Fibroblast of skin of scalp (primary cell): ENCODE results near the gene TUBB2B.
"Not testable (repeated sequence)": the region's sequence is repeated elsewhere in the genome, so short reads cannot be mapped to it uniquely, and the experiment has no call there.

Experiments
- DNase-seq: peaks from one replicate; pipeline ENCODE4 v3.0.0-alpha.2; 2013

The TUBB2B gene

DNA sequence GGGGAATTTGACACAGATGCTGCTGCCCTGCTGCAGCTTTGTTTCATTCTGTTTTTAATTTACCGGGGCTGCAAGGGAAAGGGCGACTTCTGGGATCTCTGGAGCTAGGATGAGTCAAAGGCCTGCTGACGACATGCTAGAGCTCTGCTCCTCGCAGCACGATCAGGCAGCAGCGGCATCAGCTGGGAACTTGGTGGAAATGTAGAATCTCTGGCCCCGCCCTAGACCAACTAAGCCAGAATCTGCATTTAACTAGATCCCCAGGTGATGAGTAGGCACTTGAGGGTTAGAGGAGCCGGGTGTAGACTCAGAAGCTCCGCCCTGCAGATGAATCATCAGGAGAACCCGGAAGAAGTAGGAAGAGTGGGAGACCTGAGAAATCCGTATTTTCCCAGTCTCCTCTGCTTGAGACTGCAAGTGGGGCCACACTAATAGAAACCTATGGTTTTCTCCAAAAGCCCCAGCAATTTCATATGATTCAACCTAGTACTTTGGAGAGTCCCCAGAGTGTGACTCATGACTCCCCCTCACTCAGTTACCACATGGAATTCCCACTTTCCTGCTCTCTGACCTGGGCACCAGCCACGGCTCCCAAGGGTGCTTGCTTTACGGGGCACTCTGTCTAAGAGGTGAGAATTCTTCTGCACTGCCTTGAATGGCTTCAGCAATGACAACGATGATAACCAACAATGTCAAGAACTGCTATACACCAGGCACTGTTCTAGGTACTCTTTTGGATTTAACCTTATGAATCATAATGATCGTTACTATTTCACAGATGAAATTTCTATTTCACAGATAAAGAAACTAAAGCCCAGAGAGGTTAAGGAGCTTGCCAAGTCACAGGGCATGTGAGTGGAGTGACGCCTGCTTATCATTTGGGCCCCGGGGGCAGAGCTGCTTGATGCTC, 18.1 kb downstream of the TUBB2B start:
- peak; percentile 98 for DNase-seq

DNA sequence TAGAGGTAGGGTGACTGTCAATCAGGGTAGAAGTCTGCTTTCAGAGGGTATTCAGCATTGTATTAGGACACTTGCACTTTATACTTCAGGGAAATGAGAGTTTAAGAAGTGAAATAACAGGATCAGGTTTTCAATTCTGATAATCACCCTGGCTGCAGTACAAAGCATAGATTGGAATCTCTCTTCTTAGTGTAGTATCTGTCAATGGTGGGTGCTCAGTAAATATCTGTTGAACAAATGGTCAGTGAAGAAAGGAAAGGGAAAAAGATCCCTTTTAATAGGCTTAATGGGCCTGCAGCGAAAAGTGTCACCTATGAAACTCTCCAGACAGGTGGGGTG, 18.7 kb downstream of the TUBB2B start:
- DNase-seq, result no peak

DNA sequence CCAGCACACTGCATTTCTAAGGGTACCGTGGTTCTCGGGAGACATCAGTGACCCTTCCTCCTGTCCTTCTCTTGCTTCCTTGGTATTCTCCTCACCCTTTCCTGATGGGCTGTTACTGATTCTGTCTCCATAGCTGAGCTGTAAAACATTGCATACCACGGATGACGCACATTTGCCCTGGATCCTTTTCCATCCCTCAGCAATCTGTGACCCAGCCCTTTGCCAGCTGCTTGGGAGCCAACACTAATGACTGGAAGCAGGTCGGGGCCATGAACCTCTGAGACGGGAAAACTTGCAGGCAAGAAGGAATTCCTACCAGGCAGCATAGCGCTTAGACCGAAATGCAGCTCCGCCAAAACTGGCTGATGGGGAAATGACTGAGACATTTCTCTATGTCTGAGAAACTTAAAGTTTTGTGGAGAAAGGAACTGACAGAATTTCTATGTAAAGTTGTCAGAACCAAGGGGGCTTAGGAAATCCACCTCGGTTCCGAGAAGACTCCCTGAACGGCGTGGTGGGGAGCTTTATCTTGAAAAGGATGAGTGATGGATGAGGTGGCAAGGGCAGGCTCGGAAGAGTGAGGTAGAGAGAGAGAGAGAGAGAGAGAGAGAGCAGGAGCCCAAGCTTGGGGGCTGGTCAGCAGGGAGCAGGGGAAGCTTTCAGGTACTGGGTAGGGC, 19.2 kb downstream of the TUBB2B start:
- DNase-seq, result peak; percentile 92

DNA sequence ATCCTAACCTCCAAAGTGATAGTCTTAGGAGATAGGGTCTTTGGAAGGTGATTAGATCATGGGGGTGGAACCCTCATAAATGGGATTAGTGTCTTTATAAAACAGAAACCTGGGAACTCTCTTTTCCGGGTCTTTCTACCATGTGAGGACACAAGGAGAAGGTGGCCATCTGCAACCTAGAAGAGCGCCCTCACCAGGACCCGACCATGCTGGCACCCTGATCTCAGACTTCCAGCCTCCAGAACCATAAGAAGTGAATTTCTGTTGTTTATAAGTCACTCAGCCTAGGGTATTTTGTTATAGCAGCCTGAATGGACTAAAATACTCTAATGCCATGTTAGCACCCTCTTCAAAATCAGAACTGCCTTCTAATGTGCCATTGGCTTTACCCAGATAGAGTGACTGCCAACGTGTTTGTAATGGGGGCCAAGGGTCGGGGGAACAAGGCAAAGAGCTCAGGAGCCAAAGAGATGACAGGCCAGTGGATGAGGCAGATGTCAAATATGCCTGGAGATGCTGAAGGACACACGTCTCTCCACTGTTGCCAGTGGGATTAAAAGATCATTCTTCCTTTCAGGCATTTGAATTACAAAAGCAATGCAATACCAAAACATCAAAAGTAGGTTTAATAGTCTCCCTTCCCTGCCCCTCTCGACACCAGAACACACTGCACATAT, 21.0 kb downstream of the TUBB2B start:
- DNase-seq, result no peak

DNA sequence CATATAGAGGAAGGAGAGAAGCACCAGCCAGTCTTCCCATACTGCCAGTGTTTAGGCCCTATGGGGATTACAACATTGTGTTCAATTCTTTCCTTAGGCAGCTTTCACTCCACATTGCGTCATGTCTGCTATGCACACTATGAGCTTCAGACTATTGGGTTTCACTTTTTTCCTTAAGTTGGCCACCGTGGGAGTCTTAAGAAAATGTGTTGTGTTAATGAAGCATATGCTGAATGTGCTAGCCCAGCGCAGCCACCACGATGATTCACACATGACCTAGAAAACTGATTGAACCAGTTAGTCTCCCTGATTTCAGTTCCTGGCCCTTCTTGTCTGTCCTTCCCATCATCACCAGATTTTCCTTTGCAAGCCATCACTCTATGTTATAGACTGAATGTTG, 21.5 kb downstream of the TUBB2B start:
- peak; percentile 98 for DNase-seq

DNA sequence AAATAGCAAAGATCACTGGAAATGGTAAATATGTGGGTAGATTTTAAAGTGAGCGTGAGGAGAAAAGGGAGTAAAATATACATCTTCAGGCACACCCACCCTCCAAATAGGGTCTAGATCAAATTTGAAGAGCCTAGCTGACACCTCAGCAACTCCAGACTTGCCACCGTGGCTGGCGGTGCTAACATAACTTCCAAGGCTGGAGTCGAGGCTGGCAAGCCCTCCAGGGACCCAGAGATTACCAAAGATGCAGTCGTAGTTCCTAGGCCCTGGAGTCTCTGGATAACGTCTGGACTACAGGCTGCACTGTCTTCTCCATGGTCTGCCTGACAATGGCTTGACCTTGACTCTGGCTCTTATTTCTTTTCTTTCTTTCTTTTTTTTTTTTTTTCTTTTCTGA, 22.5 kb downstream of the TUBB2B start:
- no peak for DNase-seq

DNA sequence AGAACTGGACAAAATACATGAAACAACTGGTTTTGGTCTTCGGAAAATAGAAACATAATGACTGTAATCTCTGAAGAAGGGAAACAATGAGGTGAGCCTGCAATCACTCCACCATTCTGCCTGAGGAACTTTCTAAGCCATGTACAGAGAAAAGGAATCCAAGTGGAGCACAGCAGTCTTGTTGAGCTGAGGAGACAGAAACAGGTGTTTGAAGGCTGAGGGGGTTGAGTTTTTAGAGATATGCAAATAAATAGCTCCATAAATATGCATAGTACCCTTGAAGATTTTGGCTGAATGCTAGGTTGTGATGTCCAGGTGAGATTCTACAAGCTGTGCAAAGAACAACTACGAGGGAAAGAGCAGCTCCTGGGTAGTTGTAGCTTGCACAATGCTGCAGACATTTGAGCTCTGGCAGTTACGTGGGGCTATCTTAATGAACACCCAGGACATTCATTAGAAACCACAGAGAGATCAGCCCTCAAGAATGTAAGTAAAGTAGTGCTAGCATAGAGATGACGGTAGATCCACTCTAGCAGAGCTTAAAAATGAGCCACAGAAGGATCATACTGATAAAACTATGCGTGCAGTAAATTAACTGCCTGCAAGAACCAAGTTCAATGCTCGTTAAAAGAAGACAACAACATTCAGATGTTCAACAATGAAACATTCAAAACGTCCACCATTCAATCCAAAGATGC, 24.3 kb downstream of the TUBB2B start:
- DNase-seq, result peak; percentile 45

DNA sequence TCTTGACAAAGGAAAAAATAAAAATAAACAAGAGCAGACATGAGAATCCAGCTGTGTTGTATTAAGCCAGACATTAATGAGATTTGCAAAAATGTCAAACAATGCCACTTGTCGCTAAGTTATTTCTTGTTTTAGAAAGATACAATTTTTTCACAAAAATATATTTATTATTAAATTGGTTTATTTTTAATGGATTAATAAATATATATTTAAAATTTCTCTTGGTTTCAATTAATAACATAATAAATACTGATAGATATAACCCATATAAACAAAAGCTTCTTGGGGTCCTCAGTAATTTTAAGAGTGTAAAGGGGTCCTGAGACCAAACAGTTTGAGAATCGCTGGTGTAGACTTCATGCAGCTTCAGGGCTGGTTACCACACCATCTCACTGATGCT, 26.1 kb downstream of the TUBB2B start:
- DNase-seq, result no peak

DNA sequence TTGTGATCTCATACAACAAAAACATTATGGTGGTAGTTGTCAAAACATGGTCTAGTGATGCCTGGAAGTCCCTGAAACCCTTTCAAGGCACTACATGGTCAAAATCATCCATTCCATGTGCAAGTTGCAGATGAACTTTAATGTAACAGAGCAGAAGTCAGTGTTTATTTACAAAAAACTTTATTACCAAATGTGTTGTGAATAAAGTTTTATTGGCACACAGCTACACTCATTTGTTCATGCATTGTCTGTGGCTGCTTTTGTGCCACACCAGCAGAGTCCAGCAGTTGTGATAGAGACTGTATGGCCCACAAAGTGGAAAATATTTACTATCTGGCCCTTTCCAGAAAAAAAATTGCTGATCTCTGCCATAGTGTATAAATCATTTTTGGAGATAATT, 26.8 kb downstream of the TUBB2B start:
- DNase-seq, result no peak

DNA sequence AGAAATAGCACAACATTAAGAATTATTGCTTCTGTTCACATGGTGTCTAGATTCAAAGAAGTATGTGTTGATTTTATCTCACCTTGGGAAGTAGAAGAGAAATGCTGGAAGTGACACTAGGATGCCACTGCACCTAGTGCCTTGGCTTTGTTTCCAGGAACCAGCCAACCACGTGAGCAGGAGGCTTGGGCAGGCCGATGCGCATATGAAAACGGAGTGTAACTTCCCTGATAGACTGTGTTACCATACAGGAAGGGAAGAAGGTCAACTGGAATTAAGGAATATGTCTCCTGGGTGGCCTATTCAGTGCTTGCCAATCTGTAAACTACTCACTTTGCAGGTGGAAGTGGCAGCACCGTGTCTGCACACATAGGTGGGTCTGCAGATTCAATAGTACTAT, 28.1 kb downstream of the TUBB2B start:
- DNase-seq, result no peak

DNA sequence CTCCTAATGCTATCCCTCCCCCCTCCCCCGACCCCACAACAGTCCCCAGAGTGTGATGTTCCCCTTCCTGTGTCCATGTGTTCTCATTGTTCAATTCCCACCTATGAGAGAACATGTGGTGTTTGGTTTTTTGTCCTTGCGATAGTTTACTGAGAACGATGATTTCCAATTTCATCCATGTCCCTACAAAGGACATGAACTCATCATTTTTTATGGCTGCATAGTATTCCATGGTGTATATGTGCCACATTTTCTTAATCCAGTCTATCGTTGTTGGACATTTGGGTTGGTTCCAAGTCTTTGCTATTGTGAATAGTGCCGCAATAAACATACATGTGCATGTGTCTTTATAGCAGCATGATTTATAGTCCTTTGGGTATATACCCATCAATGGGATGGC, 29.7 kb downstream of the TUBB2B start:
- not testable (repeated sequence) for DNase-seq

DNA sequence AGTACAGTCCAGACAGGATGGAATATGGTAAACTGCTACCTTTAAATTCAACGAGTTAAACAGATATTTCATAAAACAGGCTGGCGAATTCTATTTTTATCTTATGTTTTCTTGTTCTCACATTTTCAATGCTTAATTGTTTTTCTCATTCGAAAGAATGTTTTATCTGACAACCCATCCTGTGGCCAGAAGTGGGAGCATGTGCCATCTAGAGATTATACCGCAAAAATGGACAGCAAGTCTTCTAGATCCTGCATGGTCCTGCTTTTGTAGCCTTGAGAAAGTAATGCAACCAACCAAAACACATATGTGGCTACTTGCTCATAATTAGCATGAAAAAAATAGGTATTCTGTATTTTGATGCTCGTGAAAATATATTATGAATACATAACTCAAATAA, 30.7 kb downstream of the TUBB2B start:
- DNase-seq, result no peak

DNA sequence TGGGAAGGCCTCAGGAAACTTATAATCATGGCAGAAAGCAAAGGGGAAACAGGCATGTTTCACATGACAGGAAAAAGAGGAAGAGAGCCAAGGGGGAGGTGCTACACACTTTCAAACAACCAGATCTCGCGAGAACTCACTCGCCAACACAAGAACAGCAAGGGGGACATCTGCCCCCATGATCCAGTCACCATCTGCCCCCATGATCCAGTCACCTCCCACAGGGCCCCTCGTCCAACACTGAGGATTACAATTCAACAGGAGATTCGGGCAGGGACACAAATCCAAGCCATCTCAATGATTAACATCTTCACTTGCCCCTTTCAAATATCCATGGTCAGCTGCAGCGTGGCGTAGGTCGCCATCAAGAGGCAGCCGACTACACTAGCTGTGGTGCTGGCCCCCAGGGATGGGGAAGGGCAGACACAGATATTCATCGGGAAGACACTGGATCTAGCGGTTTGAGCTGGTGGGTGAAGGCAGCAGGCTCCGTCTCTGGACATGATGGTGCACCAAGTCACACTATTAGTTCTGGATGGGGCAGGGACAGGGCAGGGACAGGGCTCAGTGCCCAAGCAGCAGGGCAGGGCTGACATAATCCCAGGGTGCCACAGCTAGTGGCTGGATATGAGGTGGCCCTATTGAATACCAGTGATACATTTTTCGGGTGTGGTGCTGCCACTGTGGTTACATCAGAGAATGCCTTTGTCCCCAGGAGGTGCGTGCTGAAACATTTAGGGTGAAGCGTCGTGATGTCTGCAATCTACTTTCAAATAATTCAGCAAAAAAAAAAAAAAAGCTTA, 31.6 kb downstream of the TUBB2B start:
- DNase-seq, result no peak

DNA sequence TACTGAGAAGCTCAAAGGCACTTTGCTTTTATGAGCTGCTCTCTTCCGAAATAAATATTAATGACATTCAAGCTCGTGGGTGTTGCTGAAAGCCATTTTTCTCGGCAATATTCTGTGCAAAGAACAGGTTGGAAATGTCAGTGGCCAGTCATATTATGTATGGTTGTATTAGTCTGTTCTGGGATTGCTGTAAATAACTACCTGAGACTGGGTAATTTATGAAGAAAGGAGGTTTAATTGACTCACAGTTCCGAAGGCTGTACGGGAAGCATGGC, 32.1 kb downstream of the TUBB2B start:
- DNase-seq, result no peak

DNA sequence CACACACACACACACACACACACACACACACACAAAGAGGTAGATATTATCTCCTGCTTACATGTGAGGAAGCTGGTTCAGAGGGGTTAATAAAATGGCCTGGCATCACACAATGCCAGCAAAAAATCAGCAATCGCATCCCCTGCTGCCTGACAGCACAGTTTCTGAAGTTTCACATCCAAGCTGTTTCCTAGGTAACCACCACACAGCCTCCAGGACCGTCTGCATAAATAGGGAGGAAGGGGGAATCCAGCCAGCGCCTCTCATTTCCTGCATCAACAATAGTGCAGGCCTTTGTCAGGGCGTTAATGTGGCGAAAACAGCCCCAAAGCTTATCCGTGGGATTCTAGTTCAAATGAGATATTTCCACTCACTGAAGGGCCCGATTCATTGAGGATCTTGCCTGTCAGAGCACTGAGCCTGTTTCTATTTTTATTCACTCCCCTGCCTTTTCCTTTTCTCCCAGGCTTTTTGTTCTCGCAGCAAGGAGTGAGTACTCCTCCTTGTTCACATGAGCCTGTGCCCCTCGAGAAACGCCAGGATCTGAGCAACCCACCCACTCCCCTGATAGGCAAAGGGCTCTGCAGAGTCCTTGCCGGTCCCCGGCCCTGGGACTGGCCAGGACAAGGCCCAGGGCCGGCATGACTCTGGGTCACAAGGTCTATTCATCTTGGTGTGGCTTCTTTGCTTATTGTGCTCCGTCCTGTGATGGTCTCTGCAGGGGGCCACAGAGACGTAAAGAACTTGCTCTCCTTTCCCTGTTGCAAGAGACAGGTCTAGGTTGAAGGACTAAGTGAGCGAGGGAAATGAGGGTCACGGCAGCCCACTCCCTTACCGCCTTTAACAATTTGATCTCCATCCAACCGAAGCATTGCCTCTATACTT, 32.7 kb downstream of the TUBB2B start:
- DNase-seq, result peak; percentile 43

DNA sequence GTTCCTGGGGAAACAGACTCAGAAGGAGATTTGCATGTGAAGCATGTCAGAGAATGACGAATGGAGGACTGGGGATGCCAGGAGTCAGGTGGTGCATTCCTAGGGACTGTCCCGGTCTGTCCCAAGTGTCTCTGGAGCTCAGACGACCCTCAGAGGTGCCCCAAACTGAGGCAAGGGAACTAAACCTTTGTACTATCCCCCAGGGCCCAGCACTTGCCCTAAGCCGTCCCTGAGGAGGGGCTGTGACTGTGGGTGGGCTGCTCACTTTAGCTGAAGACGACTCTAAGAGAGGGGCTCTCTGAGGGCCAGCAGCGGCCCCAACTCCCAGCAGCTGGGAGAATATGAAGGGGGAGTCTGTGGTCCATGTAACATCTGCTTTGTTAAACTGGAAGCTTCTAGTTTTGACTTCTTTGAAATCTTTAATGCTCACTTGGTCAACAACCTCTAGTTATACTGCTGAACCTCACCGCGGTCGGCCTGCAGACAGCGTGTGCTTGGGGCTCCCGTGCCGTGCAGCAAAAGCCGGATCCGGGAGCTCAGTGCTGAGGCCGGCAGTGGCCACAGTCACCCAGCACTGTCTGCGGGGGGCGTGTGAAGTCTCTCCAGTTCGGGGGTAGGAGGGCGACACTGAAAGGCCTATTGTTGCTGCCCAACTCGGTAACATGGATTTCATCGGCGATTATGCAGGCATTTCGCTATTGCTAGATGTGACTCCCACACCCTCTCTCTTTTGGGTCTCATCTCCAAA, 34.2 kb downstream of the TUBB2B start:
- no peak for DNase-seq

DNA sequence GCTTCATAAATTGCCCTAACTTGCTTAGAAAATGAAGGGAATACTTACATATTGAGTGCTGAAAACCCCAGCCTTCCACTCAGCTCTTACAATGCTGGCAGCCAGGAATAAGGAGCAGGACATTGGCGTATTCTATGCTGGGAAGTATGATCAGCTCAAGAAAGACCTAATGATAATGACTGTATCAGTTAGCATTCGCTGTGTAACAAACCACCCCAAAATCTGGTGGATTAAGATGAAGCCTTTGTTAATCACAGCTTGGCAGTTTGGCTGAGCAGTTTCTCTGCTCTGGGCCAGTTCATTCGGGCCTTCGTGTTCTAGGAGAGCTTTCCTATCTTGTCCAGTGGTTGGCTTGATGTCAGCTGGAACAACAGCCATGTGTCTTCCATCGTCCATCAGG, 36.7 kb downstream of the TUBB2B start:
- DNase-seq, result no peak

DNA sequence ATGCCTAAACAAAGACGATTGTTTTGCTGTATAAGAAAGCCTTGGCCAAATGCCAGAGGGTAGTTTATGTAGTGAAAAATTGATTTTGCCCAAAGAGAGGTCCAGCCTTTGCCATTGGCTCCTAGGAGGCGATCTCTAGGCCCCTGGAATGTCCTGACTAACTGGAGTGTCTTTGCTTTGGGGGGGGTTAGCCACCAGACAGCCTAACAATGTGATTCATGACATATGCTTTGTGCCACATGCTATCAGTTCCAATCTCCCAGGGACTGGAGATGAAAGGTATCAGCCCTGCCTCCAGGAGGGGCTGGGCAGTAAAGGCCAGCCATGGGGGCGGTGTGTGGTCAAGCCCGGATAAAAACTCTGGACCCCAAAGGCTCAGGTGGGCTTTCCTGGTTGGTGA, 37.4 kb downstream of the TUBB2B start:
- no peak for DNase-seq

DNA sequence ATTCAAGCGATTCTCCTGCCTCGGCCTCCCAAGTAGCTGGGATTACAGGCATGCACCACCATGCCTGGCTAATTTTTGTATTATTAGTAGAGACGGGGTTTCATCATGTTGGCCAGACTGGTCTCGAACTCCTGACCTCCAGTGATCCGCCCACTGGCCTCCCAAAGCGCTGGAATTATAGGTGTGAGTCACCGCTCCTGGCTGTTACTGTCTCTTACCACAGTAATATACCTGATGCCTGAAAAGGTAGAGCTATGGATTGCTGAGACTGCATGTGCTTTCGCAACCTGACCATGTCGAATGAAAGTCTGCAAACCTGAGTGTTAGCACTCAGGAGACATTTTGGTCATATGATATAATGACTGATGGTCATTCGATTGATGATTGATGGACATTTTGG, 38.3 kb downstream of the TUBB2B start:
- not testable (repeated sequence) for DNase-seq

DNA sequence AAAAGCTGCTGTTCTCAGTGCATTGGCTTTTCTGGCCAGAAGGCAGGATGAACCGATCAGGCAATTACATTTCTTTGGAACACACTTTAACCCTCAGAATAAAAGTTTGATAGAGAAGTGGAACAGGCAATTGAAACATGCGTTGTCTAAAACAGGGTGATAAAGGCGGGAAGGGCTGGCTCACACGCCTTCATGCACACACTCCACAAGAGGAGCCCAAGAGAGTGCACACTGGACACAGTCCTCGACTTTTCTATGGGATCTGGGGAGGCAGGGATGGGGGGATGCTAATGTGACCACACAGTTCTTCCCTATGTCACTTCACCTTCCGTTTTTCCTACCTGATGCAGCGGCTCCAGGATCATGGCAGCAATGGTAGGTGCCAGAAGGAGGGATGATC, 39.2 kb downstream of the TUBB2B start:
- DNase-seq, result no peak

DNA sequence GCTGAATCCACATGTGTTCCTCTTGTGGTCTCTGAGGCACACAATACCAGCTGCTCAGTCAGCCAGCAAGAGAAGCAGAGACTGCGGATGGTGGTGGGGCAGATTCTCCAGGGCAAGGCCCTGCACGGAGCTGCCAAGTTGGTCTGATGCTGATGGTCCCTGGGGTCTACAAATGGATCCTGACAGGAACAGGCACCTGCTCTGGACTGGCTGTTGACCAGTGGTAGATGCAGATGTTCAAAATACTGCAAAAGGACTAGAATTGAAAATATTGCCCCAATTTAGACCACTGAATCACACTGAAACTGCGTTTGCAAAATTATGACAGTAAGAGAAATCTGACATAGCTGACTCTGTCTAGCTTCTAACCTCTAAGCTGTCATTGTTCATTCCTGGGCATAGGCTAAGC, 40.5 kb downstream of the TUBB2B start:
- DNase-seq, result no peak
